Peyer's patch (tissue), 4 donors: ENCODE data around the gene OR11A1. TPM values are rescaled to one million over a fixed set of nuclear protein-coding genes. Genes with fewer than 3 reads are reported as not detected.

Experiments used
- DNase-seq, 3 donors: peaks; one replicate each; pipeline ENCODE4 v3.0.0-alpha.2; 2017 to 2019
- H3K27ac ChIP-seq, 4 donors: fragments of 200-600 bp; sonication (generic); one replicate each; pipeline ENCODE4 v1.5.1; 2016 to 2019
- H3K27me3 ChIP-seq, 2 donors: fragments of 200-600 bp; sonication (generic); one replicate each; pipeline ENCODE4 v1.5.1; 2019
- H3K36me3 ChIP-seq, 3 donors: fragments of 200-600 bp; sonication (generic); one replicate each; pipeline ENCODE4 v1.5.1; 2016 to 2019
- H3K4me1 ChIP-seq, 4 donors: fragments of 200-600 bp; sonication (generic); one replicate each; pipeline ENCODE4 v1.5.1; 2016 to 2019
- H3K4me3 ChIP-seq, 4 donors: fragments of 200-600 bp; sonication (generic); 1 replicate in 3 of 4; 2 replicates in 1 of 4; pipeline ENCODE4 v1.5.1; 2016 to 2019; ENCODE audit warnings: mild to moderate bottlenecking in 1 of 4
- H3K9me3 ChIP-seq, 4 donors: fragments of 200-600 bp; sonication (generic); one replicate each; pipeline ENCODE4 v1.5.1; 2016 to 2019; ENCODE audit warnings: mild to moderate bottlenecking in 1 of 4
- POLR2A ChIP-seq, 2 donors: fragments of 450-650 bp; IDR thresholded peaks; one replicate each; pipeline ENCODE4 v1.5.1; 2017; ENCODE audit warnings: antibody characterized with exemption in 2 of 2, mild to moderate bottlenecking in 2 of 2, moderate library complexity in 2 of 2
- total RNA-seq, 4 donors: library from RNA; depleted of rRNA; stranded (reverse); fragments of >200 nt; gene quantifications; one replicate each; pipeline ENCODE4 v1.1.0, GENCODE V29; 2016
- TF ChIP-seq, protein P1 (sequence below), 6 experiments: fragments of 450-650 bp in 4 of 6; fragments of 200-600 bp in 2 of 6; sonication (generic) in 1 of 6; IDR thresholded peaks; one replicate each; pipeline ENCODE4 v1.5.1; 2017 to 2019; ENCODE audit warnings: antibody characterized with exemption in 6 of 6, mild to moderate bottlenecking in 3 of 6, moderate library complexity in 1 of 6

Gene OR11A1
- total RNA-seq, 4 donors from 2014 or later, result not detected

- H3K27me3 ChIP-seq, result no peaks in the 10 kb centered on the region
- H3K4me3 ChIP-seq, result no peak overlapping the region
- H3K27ac ChIP-seq, result no peak overlapping the region
- no peaks in the 10 kb centered on the region for H3K9me3 ChIP-seq
- TF ChIP-seq POLR2A (IDR thresholded peaks at IDR 0.05), result no peak
- TF ChIP-seq, protein P1, sequence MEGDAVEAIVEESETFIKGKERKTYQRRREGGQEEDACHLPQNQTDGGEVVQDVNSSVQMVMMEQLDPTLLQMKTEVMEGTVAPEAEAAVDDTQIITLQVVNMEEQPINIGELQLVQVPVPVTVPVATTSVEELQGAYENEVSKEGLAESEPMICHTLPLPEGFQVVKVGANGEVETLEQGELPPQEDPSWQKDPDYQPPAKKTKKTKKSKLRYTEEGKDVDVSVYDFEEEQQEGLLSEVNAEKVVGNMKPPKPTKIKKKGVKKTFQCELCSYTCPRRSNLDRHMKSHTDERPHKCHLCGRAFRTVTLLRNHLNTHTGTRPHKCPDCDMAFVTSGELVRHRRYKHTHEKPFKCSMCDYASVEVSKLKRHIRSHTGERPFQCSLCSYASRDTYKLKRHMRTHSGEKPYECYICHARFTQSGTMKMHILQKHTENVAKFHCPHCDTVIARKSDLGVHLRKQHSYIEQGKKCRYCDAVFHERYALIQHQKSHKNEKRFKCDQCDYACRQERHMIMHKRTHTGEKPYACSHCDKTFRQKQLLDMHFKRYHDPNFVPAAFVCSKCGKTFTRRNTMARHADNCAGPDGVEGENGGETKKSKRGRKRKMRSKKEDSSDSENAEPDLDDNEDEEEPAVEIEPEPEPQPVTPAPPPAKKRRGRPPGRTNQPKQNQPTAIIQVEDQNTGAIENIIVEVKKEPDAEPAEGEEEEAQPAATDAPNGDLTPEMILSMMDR (IDR thresholded peaks at IDR 0.05), result no peak
- no peaks in the 10 kb centered on the region for H3K4me1 ChIP-seq
- no peak for DNase-seq
- no peaks in the 10 kb centered on the region for H3K36me3 ChIP-seq
These were observed 37.4 kb downstream of the OR11A1 start for GRCh38 chr6:29419516-29419915.

- no peaks in the 10 kb centered on the region for H3K9me3 ChIP-seq
- H3K4me1 ChIP-seq, result no peaks in the 10 kb centered on the region
- no peaks in the 10 kb centered on the region for H3K36me3 ChIP-seq
- H3K27ac ChIP-seq, result no peak within 1 kb of the TSS
- H3K4me3 ChIP-seq, result no peak within 1 kb of the TSS
- no peak for TF ChIP-seq POLR2A (IDR thresholded peaks at IDR 0.05)
- TF ChIP-seq, protein P1 (IDR thresholded peaks at IDR 0.05), result no peak
- DNase-seq, result no peak
- H3K27me3 ChIP-seq, result no peaks in the 10 kb centered on the region
These were observed 42.3 kb downstream of the OR11A1 start, which contains the start of gene OR12D1 for GRCh38 chr6:29414588-29414987. Gene OR12D1, plus strand, starts transcription at chr6:29414928.

GRCh38 chr6:29403801-29404200 is 53.1 kb downstream of the OR11A1 start:
- Histone ChIP-seq H3K9me3 (no peaks in the 10 kb centered on the region), H3K4me1 (no peaks in the 10 kb centered on the region), H3K27me3 (no peaks in the 10 kb centered on the region), H3K36me3 (no peaks in the 10 kb centered on the region), H3K27ac (no peak overlapping the region), H3K4me3 (no peak overlapping the region)
- TF ChIP-seq, protein P1 (IDR thresholded peaks at IDR 0.05), result no peak
- no peak for TF ChIP-seq POLR2A (IDR thresholded peaks at IDR 0.05)
- no peak for DNase-seq

DNA sequence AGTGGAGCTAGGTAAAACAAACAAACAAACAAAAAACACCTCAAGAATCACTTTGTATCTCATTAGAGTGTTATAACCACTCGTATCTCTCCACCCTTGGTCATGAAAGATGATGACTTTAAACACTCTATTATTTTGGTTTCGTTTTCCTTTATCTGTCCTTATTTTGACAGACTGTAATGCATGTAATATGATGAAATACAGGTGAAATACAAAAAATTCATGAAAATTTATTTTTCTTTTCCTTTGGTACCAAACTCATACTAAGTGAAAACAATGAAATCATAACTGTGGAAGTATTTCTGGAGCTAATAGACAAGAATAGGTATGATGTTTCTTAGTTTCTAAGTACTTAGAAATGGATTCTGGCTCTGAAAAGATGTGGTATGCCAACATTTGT is 57.3 kb downstream of the OR11A1 start:
- H3K27me3 ChIP-seq, result no peaks in the 10 kb centered on the region
- no peaks in the 10 kb centered on the region for H3K4me1 ChIP-seq
- H3K4me3 ChIP-seq, result no peak overlapping the region
- TF ChIP-seq, protein P1 (IDR thresholded peaks at IDR 0.05), result no peak
- no peak for TF ChIP-seq POLR2A (IDR thresholded peaks at IDR 0.05)
- H3K27ac ChIP-seq, result no peak overlapping the region
- no peak for DNase-seq
- H3K9me3 ChIP-seq, result no peaks in the 10 kb centered on the region
- H3K36me3 ChIP-seq, result no peaks in the 10 kb centered on the region

GRCh38 chr6:29395331-29395730 is 61.5 kb downstream of the OR11A1 start, which contains the start of gene OR12D2:
Gene OR12D2, plus strand, starts transcription at chr6:29395631. Its CDS starts 1,069 bp downstream, at chr6:29396700.
- no peak within 1 kb of the TSS for H3K27ac ChIP-seq
- no peaks in the 10 kb centered on the region for H3K27me3 ChIP-seq
- no peaks in the 10 kb centered on the region for H3K9me3 ChIP-seq
- no peak for DNase-seq
- no peaks in the 10 kb centered on the region for H3K4me1 ChIP-seq
- H3K4me3 ChIP-seq, result no peak within 1 kb of the TSS
- no peak for TF ChIP-seq POLR2A (IDR thresholded peaks at IDR 0.05)
- TF ChIP-seq, protein P1 (IDR thresholded peaks at IDR 0.05), result no peak
- H3K36me3 ChIP-seq, result no peaks in the 10 kb centered on the region

DNA sequence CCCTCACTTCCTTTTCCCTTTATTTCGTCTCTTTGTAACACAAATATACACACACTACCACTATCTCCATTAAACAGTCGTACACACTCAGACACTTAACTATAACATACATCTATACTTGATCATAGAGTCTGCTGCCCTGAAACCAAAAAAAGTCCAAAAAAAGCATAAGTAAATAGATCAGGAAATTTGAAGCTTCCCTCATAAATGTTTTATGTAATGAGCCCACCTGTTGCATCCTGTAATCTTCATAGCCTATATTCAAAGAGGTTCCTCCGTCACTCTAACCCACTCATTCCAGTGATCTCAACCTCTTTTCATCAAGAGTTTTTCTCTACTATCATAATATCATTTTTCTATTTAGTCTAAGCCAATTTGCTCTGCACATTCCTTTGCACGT is 68.3 kb downstream of the OR11A1 start:
- H3K9me3 ChIP-seq, result no peaks in the 10 kb centered on the region
- H3K4me3 ChIP-seq, result no peak overlapping the region
- H3K4me1 ChIP-seq, result no peaks in the 10 kb centered on the region
- no peaks in the 10 kb centered on the region for H3K27me3 ChIP-seq
- H3K27ac ChIP-seq, result no peak overlapping the region
- H3K36me3 ChIP-seq, result no peaks in the 10 kb centered on the region
- TF ChIP-seq, protein P1 (IDR thresholded peaks at IDR 0.05), result no peak
- no peak for TF ChIP-seq POLR2A (IDR thresholded peaks at IDR 0.05)
- DNase-seq, result no peak
